ENCODE measurements around the gene DNAJB13. TPM values are rescaled to one million over a fixed set of nuclear protein-coding genes. Genes with fewer than 3 reads are reported as not detected.

DNAJB13 gene
- total and polyA plus RNA-seq, 2 donors (not counting 1 experiment from before 2014, with no cell fraction given): 0.15 to 0.27 TPM

DNA sequence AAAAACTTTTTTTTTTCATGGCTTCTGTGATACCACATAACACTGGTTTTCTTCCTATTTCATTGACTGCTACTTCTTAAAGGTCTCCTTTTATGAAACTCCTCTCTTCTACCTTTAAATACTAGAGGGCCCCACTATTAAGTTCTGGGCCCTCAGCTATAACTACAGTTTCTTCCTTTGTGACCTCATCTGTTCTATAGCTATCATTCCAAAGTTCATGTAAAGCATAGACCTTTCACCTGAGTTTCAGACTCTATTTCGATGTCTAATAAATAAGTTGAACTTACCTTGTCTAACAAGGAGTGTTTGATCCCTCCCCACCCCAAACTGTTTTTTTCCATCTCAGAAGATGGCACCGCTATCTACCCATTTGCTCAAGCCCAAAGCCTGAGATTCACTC, 38.8 kb upstream of the DNAJB13 start:
- H3K4me2 ChIP-seq (replicated peaks; ENCODE audit: low read depth, low read length, poor library complexity, severe bottlenecking): no peak overlapping the region
- H3K4me1 Mint-ChIP-seq: no peaks in the 10 kb centered on the region
- H3K4me1 ChIP-seq (ENCODE audit: control insufficient read depth in 2 of 2, insufficient read depth in 2 of 2, low read length in 2 of 2): no peaks in the 10 kb centered on the region
- CTCF ChIA-PET: no interaction called here
- TF ChIP-seq EZH2 (IDR thresholded peaks at IDR 0.05; ENCODE audit: borderline replicate concordance, insufficient read depth, low read depth, low read length, poor library complexity, severe bottlenecking) (no peak), CTCF (IDR thresholded peaks at IDR 0.05) (no peak)
- H3K9ac ChIP-seq (ENCODE audit: low read length): no peak overlapping the region
- POLR2A ChIA-PET: no interaction called here
- no peak for ATAC-seq (ENCODE audit: low read depth)
- no peak overlapping the region for H3K27ac ChIP-seq (ENCODE audit: low read length in 2 of 2)
- no peak overlapping the region for H3K27ac Mint-ChIP-seq
- H3K9me3 ChIP-seq (ENCODE audit: control extremely low read depth in 1 of 3, control insufficient read depth in 2 of 3, insufficient read depth in 1 of 3, low read length in 2 of 3): no peaks in the 10 kb centered on the region
- H2AFZ ChIP-seq (ENCODE audit: insufficient read depth, low read depth, low read length, poor library complexity, severe bottlenecking): no peak overlapping the region
- intact Hi-C loops (cut with micrococcal nuclease): no loop called here
- DNase-seq: no peak
- no peaks in the 10 kb centered on the region for H4K20me1 ChIP-seq (ENCODE audit: control insufficient read depth, insufficient read depth, low read length, poor library complexity, severe bottlenecking)
- no peaks in the 10 kb centered on the region for H3K9me3 Mint-ChIP-seq (ENCODE audit: insufficient read depth)
- H3K79me2 ChIP-seq (ENCODE audit: control insufficient read depth, insufficient read depth, low read length): no peaks in the 10 kb centered on the region
- H3K27me3 Mint-ChIP-seq: no peaks in the 10 kb centered on the region
- no peak overlapping the region for H3K4me3 Mint-ChIP-seq
- WGBS (ENCODE audit: insufficient coverage): 98% methylated on average over 2 of the region's 2 CpGs
- peaks cover 11 to 68% of the 10 kb centered on the region in 2 experiments for H3K36me3 ChIP-seq (replicated peaks in 1 of 2; ENCODE audit: control extremely low read depth in 1 of 2, control insufficient read depth in 1 of 2, extremely low read depth in 1 of 2, insufficient read depth in 2 of 2, low read length in 1 of 2)
- H3K27me3 ChIP-seq (replicated peaks in 1 of 4; ENCODE audit: control extremely low read depth in 1 of 4, control insufficient read depth in 3 of 4, insufficient read depth in 4 of 4, low read length in 3 of 4): no peaks in the 10 kb centered on the region
- H3K4me3 ChIP-seq (ENCODE audit: control extremely low read depth in 1 of 5, extremely low read depth in 1 of 5, insufficient read depth in 1 of 5, low read depth in 2 of 5, low read length in 4 of 5): no peak overlapping the region

DNA sequence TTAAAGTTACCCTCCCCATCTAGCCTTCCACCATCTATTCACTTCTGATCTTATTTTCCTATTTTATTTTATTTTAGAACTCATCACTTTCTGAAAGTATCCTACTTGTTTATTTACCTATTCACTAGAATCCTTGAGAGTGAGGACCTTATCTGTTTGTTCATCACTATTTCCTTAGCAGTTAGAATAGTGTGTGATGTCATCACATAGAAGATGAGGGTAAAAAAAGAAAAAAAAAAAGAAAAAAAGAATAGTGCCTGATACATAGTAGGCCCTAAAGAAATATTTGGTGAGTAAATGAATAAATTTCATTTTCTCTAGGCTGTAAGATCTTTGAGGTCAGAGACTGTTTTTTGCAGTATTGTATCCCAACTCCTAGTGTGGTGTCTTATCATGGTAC, 37.4 kb upstream of the DNAJB13 start:
- intact Hi-C loops (cut with micrococcal nuclease): no loop called here
- peaks cover 10 to 74% of the 10 kb centered on the region in 2 experiments for H3K36me3 ChIP-seq (replicated peaks in 1 of 2; ENCODE audit: control extremely low read depth in 1 of 2, control insufficient read depth in 1 of 2, extremely low read depth in 1 of 2, insufficient read depth in 2 of 2, low read length in 1 of 2)
- H3K4me3 ChIP-seq (ENCODE audit: control extremely low read depth in 1 of 5, extremely low read depth in 1 of 5, insufficient read depth in 1 of 5, low read depth in 2 of 5, low read length in 4 of 5): no peak overlapping the region
- H3K27me3 Mint-ChIP-seq: no peaks in the 10 kb centered on the region
- POLR2A ChIA-PET: no interaction called here
- H3K9me3 Mint-ChIP-seq (ENCODE audit: insufficient read depth): no peaks in the 10 kb centered on the region
- no peak overlapping the region for H3K9ac ChIP-seq (ENCODE audit: low read length)
- no peak overlapping the region for H3K4me3 Mint-ChIP-seq
- ATAC-seq (ENCODE audit: low read depth) (no peak), DNase-seq (no peak)
- no peaks in the 10 kb centered on the region for H3K27me3 ChIP-seq (replicated peaks in 1 of 4; ENCODE audit: control extremely low read depth in 1 of 4, control insufficient read depth in 3 of 4, insufficient read depth in 4 of 4, low read length in 3 of 4)
- no peaks in the 10 kb centered on the region for H4K20me1 ChIP-seq (ENCODE audit: control insufficient read depth, insufficient read depth, low read length, poor library complexity, severe bottlenecking)
- H3K9me3 ChIP-seq (ENCODE audit: control extremely low read depth in 1 of 3, control insufficient read depth in 2 of 3, insufficient read depth in 1 of 3, low read length in 2 of 3): no peaks in the 10 kb centered on the region
- H3K27ac Mint-ChIP-seq: no peak overlapping the region
- no peak overlapping the region for H3K27ac ChIP-seq (ENCODE audit: low read length in 2 of 2)
- CTCF ChIA-PET: no interaction called here
- no peaks in the 10 kb centered on the region for H3K79me2 ChIP-seq (ENCODE audit: control insufficient read depth, insufficient read depth, low read length)
- no peak overlapping the region for H2AFZ ChIP-seq (ENCODE audit: insufficient read depth, low read depth, low read length, poor library complexity, severe bottlenecking)
- H3K4me2 ChIP-seq (replicated peaks; ENCODE audit: low read depth, low read length, poor library complexity, severe bottlenecking): no peak overlapping the region
- TF ChIP-seq CTCF (IDR thresholded peaks at IDR 0.05): no peak
- TF ChIP-seq EZH2 (IDR thresholded peaks at IDR 0.05; ENCODE audit: borderline replicate concordance, insufficient read depth, low read depth, low read length, poor library complexity, severe bottlenecking): no peak
- H3K4me1 Mint-ChIP-seq: no peaks in the 10 kb centered on the region
- no peaks in the 10 kb centered on the region for H3K4me1 ChIP-seq (ENCODE audit: control insufficient read depth in 2 of 2, insufficient read depth in 2 of 2, low read length in 2 of 2)
